ENCODE data around the gene TOM1L2. TPM values are rescaled to one million over a fixed set of nuclear protein-coding genes. Genes with fewer than 3 reads are reported as not detected.
A peak's percentile ranks its signal among the peaks of the same experiment; 100 is the strongest.

Gene TOM1L2
- total RNA-seq, 3 donors from 2014 or later: 32.3 to 39.1 (median 36.4) TPM

DNA sequence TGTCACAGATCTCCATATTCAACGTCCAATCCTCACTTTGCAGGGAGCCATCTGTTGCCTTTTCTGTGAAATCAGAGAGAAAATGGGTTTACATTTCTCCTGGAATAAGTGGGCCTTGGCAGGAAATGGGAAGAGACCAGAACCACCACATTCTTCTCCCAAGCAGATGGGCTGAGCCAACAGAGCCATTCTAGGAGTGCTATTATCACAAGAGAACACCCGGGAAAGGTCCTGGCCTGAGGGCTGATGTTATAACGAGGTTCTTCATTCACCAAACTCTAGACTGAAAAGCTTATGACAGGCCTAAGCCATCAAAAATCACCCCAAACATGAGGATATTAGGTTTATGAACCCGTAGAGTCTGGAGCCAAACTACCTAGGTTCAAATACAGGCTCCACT lies 64.7 kb downstream of the TOM1L2 start:
- Histone ChIP-seq H3K9me3 (no peaks in the 10 kb centered on the region), H3K36me3 (no peaks in the 10 kb centered on the region), H3K27me3 (no peaks in the 10 kb centered on the region), H3K27ac (peak overlapping the region in 1 of 2 donors; percentile 17), H3K4me3 (no peak overlapping the region), H3K4me1 (no peaks in the 10 kb centered on the region)
- no peak for TF ChIP-seq POLR2AphosphoS5 (IDR thresholded peaks at IDR 0.05)
- no peak for TF ChIP-seq POLR2A (IDR thresholded peaks at IDR 0.05)
- TF ChIP-seq, protein P1, sequence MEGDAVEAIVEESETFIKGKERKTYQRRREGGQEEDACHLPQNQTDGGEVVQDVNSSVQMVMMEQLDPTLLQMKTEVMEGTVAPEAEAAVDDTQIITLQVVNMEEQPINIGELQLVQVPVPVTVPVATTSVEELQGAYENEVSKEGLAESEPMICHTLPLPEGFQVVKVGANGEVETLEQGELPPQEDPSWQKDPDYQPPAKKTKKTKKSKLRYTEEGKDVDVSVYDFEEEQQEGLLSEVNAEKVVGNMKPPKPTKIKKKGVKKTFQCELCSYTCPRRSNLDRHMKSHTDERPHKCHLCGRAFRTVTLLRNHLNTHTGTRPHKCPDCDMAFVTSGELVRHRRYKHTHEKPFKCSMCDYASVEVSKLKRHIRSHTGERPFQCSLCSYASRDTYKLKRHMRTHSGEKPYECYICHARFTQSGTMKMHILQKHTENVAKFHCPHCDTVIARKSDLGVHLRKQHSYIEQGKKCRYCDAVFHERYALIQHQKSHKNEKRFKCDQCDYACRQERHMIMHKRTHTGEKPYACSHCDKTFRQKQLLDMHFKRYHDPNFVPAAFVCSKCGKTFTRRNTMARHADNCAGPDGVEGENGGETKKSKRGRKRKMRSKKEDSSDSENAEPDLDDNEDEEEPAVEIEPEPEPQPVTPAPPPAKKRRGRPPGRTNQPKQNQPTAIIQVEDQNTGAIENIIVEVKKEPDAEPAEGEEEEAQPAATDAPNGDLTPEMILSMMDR (IDR thresholded peaks at IDR 0.05): no peak
- intact Hi-C loops (cut with DNase I; ENCODE audit: low total_unique reads): no loop called here
- no peak for DNase-seq (ENCODE audit: low spot score in 2 of 2)

DNA sequence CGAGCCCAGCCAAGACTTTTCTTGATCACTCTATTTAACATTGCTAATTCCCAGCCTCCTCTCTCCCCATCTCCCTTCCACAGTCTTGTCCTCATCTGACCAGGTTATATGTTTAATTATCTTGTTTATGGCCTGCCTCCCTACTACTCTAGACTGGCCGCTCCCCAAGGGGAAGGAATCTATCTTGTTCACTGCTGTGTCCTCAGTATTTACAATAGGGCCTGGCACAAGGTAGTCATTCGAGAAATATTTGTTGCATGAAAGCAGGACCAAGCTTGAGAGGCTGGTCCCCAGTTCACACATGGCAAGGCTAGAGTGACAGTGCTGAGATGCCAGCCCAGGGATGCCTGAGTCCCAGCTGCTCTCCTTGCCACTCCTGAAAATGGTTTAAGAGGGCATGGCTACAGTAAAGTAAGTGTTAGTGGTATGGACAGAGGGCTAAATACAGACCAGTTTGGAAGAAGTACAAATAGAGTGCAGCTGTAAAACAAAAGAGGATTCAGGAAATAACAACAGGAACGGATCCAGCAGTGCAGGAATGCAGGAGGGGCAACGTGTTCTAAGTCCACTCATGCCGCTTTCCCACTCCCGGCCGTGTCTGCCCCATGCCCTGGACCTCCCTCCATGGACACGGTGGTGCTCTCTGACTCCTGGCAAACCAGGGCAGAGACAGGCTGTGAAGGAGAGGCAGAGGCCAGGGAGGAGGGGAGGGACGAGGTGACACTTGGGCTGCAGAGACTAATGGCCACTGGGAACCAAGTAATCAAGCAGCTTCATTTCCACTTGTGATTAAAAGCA lies 65.6 kb downstream of the TOM1L2 start:
- DNase-seq (ENCODE audit: low spot score in 2 of 2): no peak
- H3K9me3 ChIP-seq: no peaks in the 10 kb centered on the region
- H3K4me1 ChIP-seq: no peaks in the 10 kb centered on the region
- no peaks in the 10 kb centered on the region for H3K36me3 ChIP-seq
- peak overlapping the region; percentile 4 to 14 for H3K27ac ChIP-seq
- H3K27me3 ChIP-seq: no peaks in the 10 kb centered on the region
- TF ChIP-seq, protein P1 (IDR thresholded peaks at IDR 0.05): no peak
- H3K4me3 ChIP-seq: no peak overlapping the region
- intact Hi-C loops (cut with DNase I; ENCODE audit: low total_unique reads): no loop called here

DNA sequence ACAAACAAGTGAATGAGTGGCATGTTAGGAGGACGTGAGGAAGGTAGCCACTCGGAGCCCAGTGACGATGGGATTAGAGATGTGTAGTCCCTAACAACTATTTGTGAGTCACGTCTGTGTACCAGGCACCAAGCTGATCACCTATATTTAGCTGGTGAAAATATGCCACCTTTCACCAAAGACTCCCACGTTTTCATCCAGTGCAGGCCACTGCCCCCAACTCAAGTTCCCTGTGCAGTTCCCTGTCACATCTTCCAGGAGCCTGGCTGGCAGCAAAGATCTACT lies 67.2 kb downstream of the TOM1L2 start:
- H3K27ac ChIP-seq: no peak overlapping the region
- DNase-seq (ENCODE audit: low spot score in 2 of 2): no peak
- intact Hi-C loops (cut with DNase I; ENCODE audit: low total_unique reads): no loop called here

DNA sequence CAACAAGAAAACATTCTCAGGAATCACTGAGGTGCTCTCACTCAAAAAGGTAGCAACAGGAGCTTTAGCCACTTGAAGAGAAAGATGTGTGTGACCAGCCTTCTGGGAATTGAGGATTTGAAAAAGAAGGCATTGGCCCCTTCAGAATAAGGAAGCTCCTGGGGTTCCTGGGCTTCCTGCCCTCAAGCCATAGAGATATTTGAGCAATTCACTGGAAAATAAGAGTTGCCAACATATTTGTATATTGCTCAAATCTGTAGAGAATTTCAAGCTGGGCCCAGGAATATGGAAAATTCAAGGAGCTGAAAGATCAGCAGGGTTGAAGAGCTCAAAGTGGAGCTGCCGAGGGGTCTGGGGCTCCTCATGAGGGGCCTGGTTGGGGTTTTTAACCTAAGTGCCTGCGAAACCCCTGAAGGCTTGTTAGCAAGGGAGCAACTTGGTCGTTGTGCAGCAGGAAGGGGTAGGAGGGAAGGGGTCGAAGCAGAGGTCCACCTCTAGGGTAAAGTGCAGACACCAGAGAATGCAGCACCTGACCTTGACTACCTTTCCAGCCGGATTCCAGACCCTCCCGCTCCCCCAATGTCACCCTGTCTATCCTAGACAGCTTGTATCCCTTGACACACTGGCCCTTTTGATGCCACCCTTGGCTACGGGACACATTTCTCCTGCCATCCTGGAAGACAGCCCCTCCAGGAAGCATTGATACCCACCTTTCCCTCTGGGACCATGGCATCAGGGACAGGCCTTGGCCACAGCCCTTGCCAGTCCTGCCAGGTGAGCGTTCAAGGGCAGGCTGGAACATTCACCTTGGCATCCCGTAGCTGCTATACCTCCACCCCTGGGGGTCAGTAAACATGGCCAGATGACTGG lies 67.8 kb downstream of the TOM1L2 start:
- H3K36me3 ChIP-seq: no peaks in the 10 kb centered on the region
- H3K27ac ChIP-seq: no peak overlapping the region
- intact Hi-C loops (cut with DNase I; ENCODE audit: low total_unique reads): no loop called here
- DNase-seq (ENCODE audit: low spot score in 2 of 2): no peak
- TF ChIP-seq POLR2AphosphoS5 (IDR thresholded peaks at IDR 0.05) (no peak), POLR2A (IDR thresholded peaks at IDR 0.05) (no peak)
- TF ChIP-seq, protein P1 (IDR thresholded peaks at IDR 0.05): no peak
- peaks cover 8 to 11% of the 10 kb centered on the region in 2 donors for H3K4me1 ChIP-seq
- H3K27me3 ChIP-seq: no peaks in the 10 kb centered on the region
- H3K9me3 ChIP-seq: no peaks in the 10 kb centered on the region
- no peak overlapping the region for H3K4me3 ChIP-seq

More for the DNA sequence above, 67.2 kb downstream of the TOM1L2 start:
- Histone ChIP-seq H3K27me3 (no peaks in the 10 kb centered on the region), H3K9me3 (no peaks in the 10 kb centered on the region), H3K4me1 (peaks cover 8 to 11% of the 10 kb centered on the region in 2 donors), H3K36me3 (no peaks in the 10 kb centered on the region), H3K4me3 (no peak overlapping the region)
- TF ChIP-seq POLR2AphosphoS5 (IDR thresholded peaks at IDR 0.05): no peak
- TF ChIP-seq POLR2A (IDR thresholded peaks at IDR 0.05): no peak
- TF ChIP-seq, protein P1 (IDR thresholded peaks at IDR 0.05): no peak

DNA sequence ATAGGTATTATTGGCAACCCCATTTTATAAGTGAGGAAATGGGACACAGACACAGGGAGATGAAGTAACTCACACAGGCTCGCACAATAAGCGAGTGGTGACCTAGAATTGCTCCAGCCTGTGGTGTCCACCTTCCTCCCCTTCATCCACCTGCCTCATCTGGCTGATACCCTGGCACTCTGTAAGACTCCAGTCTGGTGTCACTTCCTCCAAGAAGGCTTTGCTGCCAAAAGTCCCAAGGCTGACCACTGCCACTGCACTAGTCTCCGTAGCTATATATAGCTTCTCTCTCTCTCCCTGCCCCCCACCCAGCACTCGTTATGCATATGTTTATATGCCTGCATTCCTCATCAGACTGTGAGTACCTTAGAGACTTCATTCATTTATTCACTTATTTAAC lies 69.3 kb downstream of the TOM1L2 start:
- TF ChIP-seq, protein P1 (IDR thresholded peaks at IDR 0.05): no peak
- TF ChIP-seq POLR2A (IDR thresholded peaks at IDR 0.05) (no peak), POLR2AphosphoS5 (IDR thresholded peaks at IDR 0.05) (no peak)
- Histone ChIP-seq H3K9me3 (no peaks in the 10 kb centered on the region), H3K4me1 (peaks cover 8 to 11% of the 10 kb centered on the region in 2 donors), H3K27ac (no peak overlapping the region), H3K36me3 (no peaks in the 10 kb centered on the region), H3K27me3 (no peaks in the 10 kb centered on the region), H3K4me3 (no peak overlapping the region)
- no peak for DNase-seq (ENCODE audit: low spot score in 2 of 2)
- intact Hi-C loops (cut with DNase I; ENCODE audit: low total_unique reads): no loop called here

Measured in breast epithelium (tissue), 4 donors.